MCF 10A (cell line): ENCODE results near the gene TVP23C. TPM values are rescaled to one million over a fixed set of nuclear protein-coding genes. Genes with fewer than 3 reads are reported as not detected.
"Not testable (repeated sequence)": the region's sequence is repeated elsewhere in the genome, so short reads cannot be mapped to it uniquely, and the experiment has no call there.

ENCODE experiments used
- Bru-seq: library from RNA; stranded (reverse); fragments of 400-500 nt; gene quantifications from one replicate; lab custom pipeline; 2021; lab: Mats Ljungman, UMichigan
- BruChase-seq, 2 experiments: library from RNA; stranded (reverse); fragments of 400-500 nt; gene quantifications; one replicate each; lab custom pipeline; 2021; lab: Mats Ljungman, UMichigan
- BruUV-seq: library from RNA; stranded (reverse); fragments of 400-500 nt; replicated peaks from 2 replicates; lab custom pipeline; 2021; lab: Mats Ljungman, UMichigan
- CTCF ChIA-PET: fragments of 300-600 bp; sonication (Branson Sonifier 250); formaldehyde crosslinking; extraction: SDS; loops from one replicate; lab custom pipeline; 2021; ENCODE audit warnings: antibody characterized with exemption, inconsistent platforms; lab: Yijun Ruan, JAX
- POLR2A ChIA-PET: fragments of 300-600, 350-650 bp; sonication (Branson Sonifier 250); formaldehyde crosslinking; extraction: SDS; loops from one replicate; lab custom pipeline; 2020; ENCODE audit warnings: antibody characterized with exemption, inconsistent platforms; lab: Yijun Ruan, JAX
- DNase-seq: peaks from one replicate; pipeline ENCODE4 v3.0.0-alpha.2; 2018; ENCODE audit not compliant: unreplicated experiment
- H3K27ac Mint-ChIP-seq: one replicate; pipeline ENCODE4 v1.8.0; 2022; ENCODE audit warnings: mild to moderate bottlenecking, low read depth, mixed read lengths; ENCODE audit not compliant: unreplicated experiment
- H3K27me3 Mint-ChIP-seq: one replicate; pipeline ENCODE4 v1.8.0; 2022; ENCODE audit warnings: mixed read lengths; ENCODE audit not compliant: insufficient read depth, unreplicated experiment
- H3K36me3 Mint-ChIP-seq: one replicate; pipeline ENCODE4 v1.8.0; 2022; ENCODE audit warnings: mild to moderate bottlenecking, moderate library complexity, mixed read lengths; ENCODE audit not compliant: insufficient read depth, unreplicated experiment
- H3K4me1 Mint-ChIP-seq: one replicate; pipeline ENCODE4 v1.8.0; 2022; ENCODE audit warnings: mixed read lengths; ENCODE audit not compliant: insufficient read depth, unreplicated experiment
- H3K4me3 Mint-ChIP-seq: one replicate; pipeline ENCODE4 v1.8.0; 2022; ENCODE audit warnings: mild to moderate bottlenecking, moderate library complexity, mixed read lengths; ENCODE audit not compliant: unreplicated experiment
- H3K9me3 Mint-ChIP-seq: one replicate; pipeline ENCODE4 v1.8.0; 2022; ENCODE audit warnings: mixed read lengths; ENCODE audit not compliant: unreplicated experiment
- intact Hi-C: fragments of 100-400 bp; cut with micrococcal nuclease; formaldehyde crosslinking; loops from 2 replicates; pipeline ENCODE4 v1.14.1; 2022
- long read RNA-seq: library from polyadenylated mRNA; stranded (forward); transcript quantifications from one replicate; pipeline ENCODE4 v2.0.0, GENCODE V29; 2022
- total RNA-seq: library from RNA; stranded (reverse); gene quantifications from 2 replicates; pipeline ENCODE4 v1.2.3, GENCODE V29; 2022

The TVP23C gene
- total RNA-seq (26.7 and 39.8 TPM in 2 replicates), Bru-seq, nascent RNA (percentile 95 among the genes with signal in this experiment), BruChase-seq, experiment 1, labeled RNA remaining after a 6-hour chase (percentile 97 among the genes with signal in this experiment), BruChase-seq, experiment 2, labeled RNA remaining after a 2-hour chase (percentile 97 among the genes with signal in this experiment)
- long read RNA-seq, partial matches to known transcripts: 0 of 5 reads
- long read RNA-seq, other reads (novel, unspliced or antisense): 4 of 5 reads

- Mint-ChIP-seq H3K27ac (peak within 1 kb of the TSS; percentile 95), H3K4me3 (peak within 1 kb of the TSS; percentile 88)
- CTCF ChIA-PET, intact Hi-C loops, H3K4me1 Mint-ChIP-seq, POLR2A ChIA-PET, H3K9me3 Mint-ChIP-seq, H3K27me3 Mint-ChIP-seq, H3K36me3 Mint-ChIP-seq, BruUV-seq: not testable (repeated sequence)
- peak; percentile 65 for DNase-seq
Measured at GRCh38 chr17:15563375-15563857, at the start of gene TVP23C. Gene TVP23C, minus strand, starts transcription at chr17:15563483. Its CDS starts 35 bp downstream, at chr17:15563448.

- POLR2A ChIA-PET, H3K27ac Mint-ChIP-seq, CTCF ChIA-PET, H3K27me3 Mint-ChIP-seq, H3K36me3 Mint-ChIP-seq, DNase-seq, intact Hi-C loops, H3K9me3 Mint-ChIP-seq, H3K4me3 Mint-ChIP-seq, H3K4me1 Mint-ChIP-seq, BruUV-seq: not testable (repeated sequence)
Measured at GRCh38 chr17:15592960-15593359, 29.7 kb upstream of the TVP23C start.

GRCh38 chr17:15591986-15592385 is 28.7 kb upstream of the TVP23C start:
- H3K4me1 Mint-ChIP-seq, H3K27me3 Mint-ChIP-seq, intact Hi-C loops, BruUV-seq, H3K4me3 Mint-ChIP-seq, DNase-seq, POLR2A ChIA-PET, H3K9me3 Mint-ChIP-seq, H3K27ac Mint-ChIP-seq, H3K36me3 Mint-ChIP-seq: not testable (repeated sequence)
- CTCF ChIA-PET: interaction anchor here (0.5 kb wide), 1 partner anchor 67 kb away, joined by 3 read pairs; no protein-coding TSS in a partner anchor

- intact Hi-C loops, H3K27ac Mint-ChIP-seq, H3K4me1 Mint-ChIP-seq, BruUV-seq, H3K4me3 Mint-ChIP-seq, H3K9me3 Mint-ChIP-seq, DNase-seq, CTCF ChIA-PET, H3K36me3 Mint-ChIP-seq, H3K27me3 Mint-ChIP-seq, POLR2A ChIA-PET: not testable (repeated sequence)
Measured at GRCh38 chr17:15590844-15591243, 27.6 kb upstream of the TVP23C start.

- intact Hi-C loops, H3K27ac Mint-ChIP-seq, H3K36me3 Mint-ChIP-seq, H3K27me3 Mint-ChIP-seq, BruUV-seq, DNase-seq, CTCF ChIA-PET, H3K4me3 Mint-ChIP-seq, H3K9me3 Mint-ChIP-seq, POLR2A ChIA-PET, H3K4me1 Mint-ChIP-seq: not testable (repeated sequence)
Measured at GRCh38 chr17:15589544-15590536, 26.6 kb upstream of the TVP23C start.

- BruUV-seq, H3K4me1 Mint-ChIP-seq, H3K9me3 Mint-ChIP-seq: not testable (repeated sequence)
Measured at GRCh38 chr17:15588017-15588416, 24.7 kb upstream of the TVP23C start.

GRCh38 chr17:15583313-15583712 is 20.0 kb upstream of the TVP23C start:
- BruUV-seq, intact Hi-C loops, H3K4me3 Mint-ChIP-seq, H3K27me3 Mint-ChIP-seq, H3K36me3 Mint-ChIP-seq, H3K9me3 Mint-ChIP-seq, H3K27ac Mint-ChIP-seq, DNase-seq, CTCF ChIA-PET, H3K4me1 Mint-ChIP-seq, POLR2A ChIA-PET: not testable (repeated sequence)

More at GRCh38 chr17:15588017-15588416, 24.7 kb upstream of the TVP23C start:
- H3K4me3 Mint-ChIP-seq, H3K36me3 Mint-ChIP-seq, CTCF ChIA-PET, H3K27ac Mint-ChIP-seq, POLR2A ChIA-PET, DNase-seq, intact Hi-C loops, H3K27me3 Mint-ChIP-seq: not testable (repeated sequence)

GRCh38 chr17:15581462-15581861 is 18.2 kb upstream of the TVP23C start:
- DNase-seq, H3K4me1 Mint-ChIP-seq, POLR2A ChIA-PET: not testable (repeated sequence)

GRCh38 chr17:15576848-15577247 is 13.6 kb upstream of the TVP23C start:
- POLR2A ChIA-PET, H3K27ac Mint-ChIP-seq, H3K4me1 Mint-ChIP-seq, BruUV-seq, H3K4me3 Mint-ChIP-seq, H3K36me3 Mint-ChIP-seq, H3K9me3 Mint-ChIP-seq, CTCF ChIA-PET, H3K27me3 Mint-ChIP-seq, DNase-seq, intact Hi-C loops: not testable (repeated sequence)

More at GRCh38 chr17:15581462-15581861, 18.2 kb upstream of the TVP23C start:
- BruUV-seq, H3K9me3 Mint-ChIP-seq, H3K4me3 Mint-ChIP-seq, H3K27me3 Mint-ChIP-seq, intact Hi-C loops, CTCF ChIA-PET, H3K36me3 Mint-ChIP-seq, H3K27ac Mint-ChIP-seq: not testable (repeated sequence)
